Tibial nerve (tissue), 4 donors: Measurements from ENCODE around the gene HOTAIR.

ENCODE experiments used
- EP300 ChIP-seq, 2 donors: sonication (generic); formaldehyde crosslinking; IDR thresholded peaks; one replicate each; pipeline ENCODE4 v1.6.1; 2017; ENCODE audit warnings: antibody characterized with exemption in 2 of 2, mild to moderate bottlenecking in 1 of 2
- POLR2A ChIP-seq, 2 donors: fragments of 450-650 bp; IDR thresholded peaks; one replicate each; pipeline ENCODE4 v1.6.1; 2017; ENCODE audit warnings: antibody characterized with exemption in 2 of 2, mild to moderate bottlenecking in 2 of 2, moderate library complexity in 2 of 2
- TF ChIP-seq, protein P1 (sequence below), 5 experiments: fragments of 200-600 bp in 3 of 5; fragments of 450-650 bp in 2 of 5; sonication (generic) in 3 of 5; IDR thresholded peaks; one replicate each; pipeline ENCODE4 v1.5.1; 2016 to 2019; ENCODE audit warnings: antibody characterized with exemption in 5 of 5, mild to moderate bottlenecking in 3 of 5, moderate library complexity in 2 of 5

DNA sequence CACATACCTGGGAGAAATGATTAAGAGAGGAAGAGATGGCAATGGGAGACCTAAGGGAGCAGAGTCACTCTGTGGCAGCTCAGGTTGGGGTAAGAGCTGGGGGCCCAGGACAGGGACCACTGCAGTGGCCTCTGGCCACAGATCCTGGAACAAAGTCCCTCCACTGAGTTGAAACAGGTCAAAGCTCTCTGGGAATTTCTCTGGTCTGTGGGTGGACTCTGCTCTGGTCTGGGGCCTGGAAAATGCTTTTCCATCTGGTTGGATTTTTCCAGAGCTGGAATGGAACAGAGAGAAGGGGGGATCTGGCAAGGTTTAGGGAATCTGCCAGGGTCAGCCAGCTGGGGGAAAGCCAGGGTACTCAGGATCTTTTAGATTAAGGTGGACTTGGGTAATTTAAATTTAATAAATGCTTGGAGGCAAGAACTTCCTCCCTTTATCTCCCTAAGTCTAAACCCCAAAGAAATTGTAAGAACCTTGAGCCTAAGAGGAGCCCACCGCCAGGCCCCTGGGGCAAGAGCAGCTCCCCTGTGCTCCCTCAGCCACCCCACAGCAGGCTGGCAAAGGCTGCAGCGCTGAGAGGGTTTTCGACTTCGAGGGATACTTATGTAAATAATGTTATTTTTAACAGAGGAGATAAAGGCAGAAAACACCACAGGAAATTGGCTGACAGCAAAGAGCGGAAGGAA, 13.9 kb upstream of the HOTAIR start:
- TF ChIP-seq, protein P1, sequence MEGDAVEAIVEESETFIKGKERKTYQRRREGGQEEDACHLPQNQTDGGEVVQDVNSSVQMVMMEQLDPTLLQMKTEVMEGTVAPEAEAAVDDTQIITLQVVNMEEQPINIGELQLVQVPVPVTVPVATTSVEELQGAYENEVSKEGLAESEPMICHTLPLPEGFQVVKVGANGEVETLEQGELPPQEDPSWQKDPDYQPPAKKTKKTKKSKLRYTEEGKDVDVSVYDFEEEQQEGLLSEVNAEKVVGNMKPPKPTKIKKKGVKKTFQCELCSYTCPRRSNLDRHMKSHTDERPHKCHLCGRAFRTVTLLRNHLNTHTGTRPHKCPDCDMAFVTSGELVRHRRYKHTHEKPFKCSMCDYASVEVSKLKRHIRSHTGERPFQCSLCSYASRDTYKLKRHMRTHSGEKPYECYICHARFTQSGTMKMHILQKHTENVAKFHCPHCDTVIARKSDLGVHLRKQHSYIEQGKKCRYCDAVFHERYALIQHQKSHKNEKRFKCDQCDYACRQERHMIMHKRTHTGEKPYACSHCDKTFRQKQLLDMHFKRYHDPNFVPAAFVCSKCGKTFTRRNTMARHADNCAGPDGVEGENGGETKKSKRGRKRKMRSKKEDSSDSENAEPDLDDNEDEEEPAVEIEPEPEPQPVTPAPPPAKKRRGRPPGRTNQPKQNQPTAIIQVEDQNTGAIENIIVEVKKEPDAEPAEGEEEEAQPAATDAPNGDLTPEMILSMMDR (IDR thresholded peaks at IDR 0.05), result no peak
- TF ChIP-seq POLR2A (IDR thresholded peaks at IDR 0.05) (no peak), EP300 (IDR thresholded peaks at IDR 0.05) (no peak)
